Measurements from ENCODE around the gene SPIN3.
"Not testable (repeated sequence)": the region's sequence is repeated elsewhere in the genome, so short reads cannot be mapped to it uniquely, and the experiment has no call there.

Gene SPIN3

GRCh38 chrX:56995271-56995994 lies at the start of gene SPIN3:
Gene SPIN3 (minus strand): TSS chrX:56995541. CDS start chrX:56994947, 594 bp downstream.
- peak; percentile 70 for DNase-seq

GRCh38 chrX:57044245-57044644 lies 48.9 kb upstream of the SPIN3 start:
- no peak for DNase-seq

GRCh38 chrX:57037265-57037664 lies 41.9 kb upstream of the SPIN3 start:
- not testable (repeated sequence) for DNase-seq

GRCh38 chrX:56994375-56995270 lies 718 bp downstream of the SPIN3 start:
- no peak for DNase-seq

GRCh38 chrX:56987741-56988140 lies 7.6 kb downstream of the SPIN3 start:
- no peak for DNase-seq

- DNase-seq: no peak
Measured at GRCh38 chrX:56986138-56986537, 9.2 kb downstream of the SPIN3 start.

GRCh38 chrX:56978172-56978571 lies 17.2 kb downstream of the SPIN3 start:
- peak; percentile 11 for DNase-seq

- DNase-seq: no peak
Measured at GRCh38 chrX:56975611-56976010, 19.7 kb downstream of the SPIN3 start.

- DNase-seq: no peak
Measured at GRCh38 chrX:56974408-56974807, 20.9 kb downstream of the SPIN3 start.

- no peak for DNase-seq
Measured at GRCh38 chrX:56969559-56969958, 25.8 kb downstream of the SPIN3 start.

- DNase-seq: no peak
Measured at GRCh38 chrX:56968980-56969379, 26.4 kb downstream of the SPIN3 start.

GRCh38 chrX:56963377-56963776 lies 32.0 kb downstream of the SPIN3 start:
- no peak for DNase-seq

- peak; percentile 75 for DNase-seq
Measured at GRCh38 chrX:56947699-56948098, 47.6 kb downstream of the SPIN3 start.

- DNase-seq: peak; percentile 82
Measured at GRCh38 chrX:56946201-56946600, 49.1 kb downstream of the SPIN3 start.

- DNase-seq: not testable (repeated sequence)
Measured at GRCh38 chrX:56945226-56945625, 50.1 kb downstream of the SPIN3 start.

GRCh38 chrX:56943264-56943663 lies 52.1 kb downstream of the SPIN3 start:
- DNase-seq: no peak

All from NCI-H226 (cell line).